Measurements from ENCODE around the gene SH3TC2. TPM values are rescaled to one million over a fixed set of nuclear protein-coding genes. Genes with fewer than 3 reads are reported as not detected.

SH3TC2 gene
- total RNA-seq, 6 experiments from 2014 or later: 9.3 to 12.9 (median 10.7) TPM

DNA sequence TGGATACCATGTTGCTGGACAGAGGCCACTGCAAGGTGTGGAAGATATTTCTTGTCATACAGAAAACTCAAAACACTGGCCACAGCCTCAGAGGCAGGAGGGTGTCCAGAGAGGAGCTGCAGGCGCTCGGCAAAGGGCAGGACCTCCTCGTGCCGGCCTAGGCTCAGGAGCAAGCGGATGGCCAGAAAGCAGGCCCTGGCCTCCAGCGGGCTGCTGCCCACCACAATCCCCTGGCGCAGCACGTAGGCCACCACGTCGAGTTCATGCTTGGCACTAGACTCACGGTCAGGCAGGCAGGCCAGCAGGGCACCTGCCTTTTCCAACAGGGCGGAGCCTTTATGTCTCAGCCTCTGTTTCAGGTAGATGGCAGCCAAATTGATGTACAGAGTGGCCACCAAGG, 35.2 kb downstream of the SH3TC2 start:
- Mint-ChIP-seq H3K27ac (no peak overlapping the region), H3K27me3 (ENCODE audit: insufficient read depth) (peaks cover 1% of the 10 kb centered on the region), H3K4me3 (no peak overlapping the region), H3K4me1 (ENCODE audit: low read depth) (peaks cover 41% of the 10 kb centered on the region), H3K9me3 (no peaks in the 10 kb centered on the region), H3K36me3 (ENCODE audit: low read depth) (peaks cover 40% of the 10 kb centered on the region)
- TF ChIP-seq, protein P1, sequence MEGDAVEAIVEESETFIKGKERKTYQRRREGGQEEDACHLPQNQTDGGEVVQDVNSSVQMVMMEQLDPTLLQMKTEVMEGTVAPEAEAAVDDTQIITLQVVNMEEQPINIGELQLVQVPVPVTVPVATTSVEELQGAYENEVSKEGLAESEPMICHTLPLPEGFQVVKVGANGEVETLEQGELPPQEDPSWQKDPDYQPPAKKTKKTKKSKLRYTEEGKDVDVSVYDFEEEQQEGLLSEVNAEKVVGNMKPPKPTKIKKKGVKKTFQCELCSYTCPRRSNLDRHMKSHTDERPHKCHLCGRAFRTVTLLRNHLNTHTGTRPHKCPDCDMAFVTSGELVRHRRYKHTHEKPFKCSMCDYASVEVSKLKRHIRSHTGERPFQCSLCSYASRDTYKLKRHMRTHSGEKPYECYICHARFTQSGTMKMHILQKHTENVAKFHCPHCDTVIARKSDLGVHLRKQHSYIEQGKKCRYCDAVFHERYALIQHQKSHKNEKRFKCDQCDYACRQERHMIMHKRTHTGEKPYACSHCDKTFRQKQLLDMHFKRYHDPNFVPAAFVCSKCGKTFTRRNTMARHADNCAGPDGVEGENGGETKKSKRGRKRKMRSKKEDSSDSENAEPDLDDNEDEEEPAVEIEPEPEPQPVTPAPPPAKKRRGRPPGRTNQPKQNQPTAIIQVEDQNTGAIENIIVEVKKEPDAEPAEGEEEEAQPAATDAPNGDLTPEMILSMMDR (IDR thresholded peaks at IDR 0.05): no peak
- DNase-seq: no peak

DNA sequence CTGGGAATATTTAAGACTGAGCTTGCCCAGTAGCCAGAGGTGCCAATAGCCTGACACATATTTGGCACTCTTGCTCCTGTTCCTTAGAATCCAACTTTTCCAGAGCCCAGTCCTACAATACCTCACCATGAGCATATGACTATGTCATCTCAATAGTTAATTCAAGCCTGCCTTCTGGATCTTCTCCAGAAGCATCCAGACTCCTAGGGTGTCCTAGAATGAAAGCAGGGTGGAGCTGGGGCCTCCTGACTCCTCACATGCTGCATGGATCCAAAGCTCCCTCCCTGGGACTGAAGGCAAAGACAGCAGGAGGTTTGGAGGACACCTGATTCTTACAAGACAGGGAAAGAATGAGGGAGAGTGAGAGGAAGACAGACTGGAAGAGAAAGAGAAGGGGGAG, 37.9 kb downstream of the SH3TC2 start:
- TF ChIP-seq, protein P1 (IDR thresholded peaks at IDR 0.05): no peak
- H3K9me3 Mint-ChIP-seq: no peaks in the 10 kb centered on the region
- no peak overlapping the region for H3K27ac Mint-ChIP-seq
- H3K4me3 Mint-ChIP-seq: no peak overlapping the region
- H3K27me3 Mint-ChIP-seq (ENCODE audit: insufficient read depth): peaks cover 1% of the 10 kb centered on the region
- peaks cover 32% of the 10 kb centered on the region for H3K36me3 Mint-ChIP-seq (ENCODE audit: low read depth)
- DNase-seq: no peak
- peaks cover 30% of the 10 kb centered on the region for H3K4me1 Mint-ChIP-seq (ENCODE audit: low read depth)

- peaks cover 28% of the 10 kb centered on the region for H3K36me3 Mint-ChIP-seq (ENCODE audit: low read depth)
- no peak overlapping the region for H3K4me3 Mint-ChIP-seq
- peaks cover 1% of the 10 kb centered on the region for H3K27me3 Mint-ChIP-seq (ENCODE audit: insufficient read depth)
- TF ChIP-seq, protein P1 (IDR thresholded peaks at IDR 0.05): no peak
- no peak overlapping the region for H3K27ac Mint-ChIP-seq
- peaks cover 30% of the 10 kb centered on the region for H3K4me1 Mint-ChIP-seq (ENCODE audit: low read depth)
- peak; percentile 31 for DNase-seq
- no peaks in the 10 kb centered on the region for H3K9me3 Mint-ChIP-seq
Observed at GRCh38 chr5:149024477-149024876, 38.4 kb downstream of the SH3TC2 start.

DNA sequence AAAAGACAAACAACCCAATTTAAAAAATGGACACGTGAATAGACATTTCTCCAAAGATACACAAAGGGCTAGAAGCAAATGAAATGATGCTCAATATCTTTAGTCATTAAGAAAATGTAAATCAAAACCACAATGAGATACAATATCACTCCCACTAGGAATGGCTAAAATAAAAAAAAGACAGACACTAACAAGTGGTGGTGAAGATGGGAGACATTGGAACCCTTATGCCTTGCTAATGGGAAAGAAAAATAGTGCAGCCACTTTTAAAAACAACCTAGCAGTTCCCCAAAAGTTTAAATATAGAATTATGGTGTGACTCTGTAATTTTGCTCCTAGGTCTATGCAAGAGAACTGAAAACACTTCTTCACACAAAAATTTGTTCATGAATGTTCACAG, 40.7 kb downstream of the SH3TC2 start:
- Mint-ChIP-seq H3K36me3 (ENCODE audit: low read depth) (peaks cover 19% of the 10 kb centered on the region), H3K4me1 (ENCODE audit: low read depth) (peaks cover 30% of the 10 kb centered on the region), H3K9me3 (no peaks in the 10 kb centered on the region), H3K4me3 (no peak overlapping the region), H3K27ac (no peak overlapping the region), H3K27me3 (ENCODE audit: insufficient read depth) (peaks cover 1% of the 10 kb centered on the region; the same call in 1 of the 2 replicates)
- DNase-seq: no peak
- TF ChIP-seq, protein P1 (IDR thresholded peaks at IDR 0.05): no peak

DNA sequence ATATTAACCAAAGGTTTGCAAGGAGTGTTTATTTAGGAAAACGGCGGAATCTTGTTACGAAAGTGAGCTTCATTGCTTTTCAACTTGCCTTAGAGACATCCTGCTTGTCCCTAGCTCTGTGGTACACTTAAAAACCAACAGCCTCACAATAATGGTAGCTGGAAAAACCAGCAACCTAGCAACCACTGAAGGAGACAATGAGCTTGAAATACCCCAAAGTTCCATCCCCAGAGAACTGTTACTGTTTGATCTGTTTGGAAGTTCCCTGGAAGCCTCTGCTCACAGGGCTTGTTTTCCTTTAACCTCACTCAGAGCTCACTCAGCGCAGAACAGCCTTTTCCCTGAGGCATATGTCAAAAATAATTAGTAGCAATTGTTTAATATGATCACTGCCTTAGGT, 43.2 kb downstream of the SH3TC2 start:
- no peak overlapping the region for H3K4me3 Mint-ChIP-seq
- peaks cover 26% of the 10 kb centered on the region for H3K36me3 Mint-ChIP-seq (ENCODE audit: low read depth)
- H3K27me3 Mint-ChIP-seq (ENCODE audit: insufficient read depth): peaks cover 2% of the 10 kb centered on the region; the same call in 1 of the 2 replicates
- H3K4me1 Mint-ChIP-seq (ENCODE audit: low read depth): peaks cover 38% of the 10 kb centered on the region
- TF ChIP-seq, protein P1 (IDR thresholded peaks at IDR 0.05): no peak
- no peaks in the 10 kb centered on the region for H3K9me3 Mint-ChIP-seq
- H3K27ac Mint-ChIP-seq: no peak overlapping the region
- DNase-seq: no peak

Data from HFFc6 (cell line).